HCT116 (cell line): ENCODE results near the gene HBP1. TPM values are rescaled to one million over a fixed set of nuclear protein-coding genes. Genes with fewer than 3 reads are reported as not detected.

Experiments
- ATAC-seq: fragments of 200-7000 bp; cut with Tn5 transposase; 2 replicates; pipeline ENCODE4 v1.9.1; 2020; ENCODE audit warnings: mild to moderate bottlenecking, moderate library complexity
- BruUV-seq: library from RNA; stranded (reverse); fragments of 400-500 nt; replicated peaks from 2 replicates; lab custom pipeline; 2021; lab: Mats Ljungman, UMichigan
- CTCF ChIA-PET: fragments of 300-600 bp; sonication (Branson Sonifier 250); formaldehyde crosslinking; loops from one replicate; lab custom pipeline; 2021; ENCODE audit warnings: antibody characterized with exemption; lab: Charles Lee
- POLR2A ChIA-PET: fragments of 300-600, 350-600 bp; sonication (Branson Sonifier 250); formaldehyde crosslinking; loops from one replicate; lab custom pipeline; 2021; ENCODE audit warnings: antibody characterized with exemption; lab: Charles Lee
- RAD21 ChIA-PET, 2 experiments: fragments of 300-600 bp; sonication (Branson Sonifier 250); formaldehyde crosslinking; loops; one replicate each; lab custom pipeline; 2023; ENCODE audit warnings: low total read pairs in 2 of 2; ENCODE audit not compliant: uncharacterized antibody in 2 of 2, unreplicated experiment in 2 of 2, low non-redundant PET in 1 of 2; lab: Charles Lee
- DNase-seq: peaks from one replicate; pipeline ENCODE4 v3.0.0-alpha.2; 2010; ENCODE audit warnings: low read depth, low spot score
- H2AFZ ChIP-seq: fragments of 200-600 bp; shearing (Covaris generic), sonication (generic); 2 replicates; pipeline ENCODE4 v1.6.1; 2017; ENCODE audit warnings: low read depth, mixed run types, mixed read lengths, antibody characterized with exemption, low read length; ENCODE audit not compliant: poor library complexity, severe bottlenecking
- H3K27ac ChIP-seq: 2 replicates; pipeline ENCODE4 v1.5.1; 2012; ENCODE audit warnings: low read depth, low read length
- H3K27me3 ChIP-seq: fragments of 200-600 bp; sonication (generic); 2 replicates; pipeline ENCODE4 v1.6.1; 2016; ENCODE audit warnings: mixed run types, low read length, mixed read lengths; ENCODE audit not compliant: insufficient read depth
- H3K36me3 ChIP-seq, 2 experiments: fragments of 200-500 bp in 1 of 2; fragments of 200-600 bp in 1 of 2; sonication (Bioruptor generic) in 1 of 2; sonication (generic) in 1 of 2; 2 replicates each; pipeline versions ENCODE4 v1.5.1 to v1.6.1; 2014 to 2016; ENCODE audit warnings: low read length in 2 of 2, inconsistent platforms in 1 of 2, mixed read lengths in 1 of 2, mixed run types in 1 of 2; ENCODE audit not compliant: insufficient read depth in 2 of 2, control insufficient read depth in 1 of 2
- H3K4me1 ChIP-seq, 2 experiments: fragments of 200-600 bp in 1 of 2; sonication (generic) in 1 of 2; 2 replicates each; pipeline versions ENCODE4 v1.5.1 to v1.6.1; 2012 to 2017; ENCODE audit warnings: low read length in 2 of 2, inconsistent platforms in 1 of 2, mild to moderate bottlenecking in 1 of 2, mixed read lengths in 1 of 2, mixed run types in 1 of 2, moderate library complexity in 1 of 2; ENCODE audit not compliant: insufficient read depth in 2 of 2, control insufficient read depth in 1 of 2
- H3K4me2 ChIP-seq: fragments of 200-600 bp; sonication (generic); 2 replicates; pipeline ENCODE4 v1.6.1; 2017; ENCODE audit warnings: mixed run types, low read length, mixed read lengths
- H3K4me3 ChIP-seq, 2 experiments: fragments of 200-600 bp in 1 of 2; sonication (generic) in 1 of 2; replicated peaks in 1 of 2; 2 replicates each; pipeline ENCODE4 v1.5.1; 2011 to 2016; ENCODE audit warnings: low read length in 2 of 2, control low read depth in 1 of 2, low read depth in 1 of 2, mild to moderate bottlenecking in 1 of 2, mixed read lengths in 1 of 2, mixed run types in 1 of 2
- H3K79me2 ChIP-seq: fragments of 200-600 bp; sonication (generic); 2 replicates; pipeline ENCODE4 v1.6.1; 2017; ENCODE audit warnings: mild to moderate bottlenecking, mixed run types, low read length, moderate library complexity, mixed read lengths; ENCODE audit not compliant: insufficient read depth
- H3K9ac ChIP-seq: fragments of 200-600 bp; sonication (generic); 2 replicates; pipeline ENCODE4 v1.6.1; 2016; ENCODE audit warnings: low read length, mixed read lengths
- H3K9me2 ChIP-seq: fragments of 200-600 bp; sonication (generic), shearing (Covaris generic); 2 replicates; pipeline ENCODE4 v1.6.1; 2017; ENCODE audit warnings: mixed run types, mild to moderate bottlenecking, moderate library complexity; ENCODE audit not compliant: insufficient read depth
- H3K9me3 ChIP-seq, 2 experiments: fragments of 200-500 bp in 1 of 2; fragments of 200-600 bp in 1 of 2; sonication (Bioruptor generic) in 1 of 2; sonication (generic) in 1 of 2; 2 replicates each; pipeline ENCODE4 v1.6.1; 2014 to 2017; ENCODE audit warnings: low read length in 2 of 2, mixed read lengths in 2 of 2, inconsistent platforms in 1 of 2, low read depth in 1 of 2, mild to moderate bottlenecking in 1 of 2, mixed run types in 1 of 2, moderate library complexity in 1 of 2; ENCODE audit not compliant: control insufficient read depth in 1 of 2, insufficient read depth in 1 of 2
- H4K20me1 ChIP-seq: fragments of 200-600 bp; sonication (generic), shearing (Covaris generic); 2 replicates; pipeline ENCODE4 v1.6.1; 2017; ENCODE audit warnings: mixed run types, mild to moderate bottlenecking, moderate library complexity; ENCODE audit not compliant: insufficient read depth
- CEBPB ChIP-seq: IDR thresholded peaks from 2 replicates; pipeline ENCODE4 v1.6.1; 2012; ENCODE audit warnings: low read depth
- CTCF ChIP-seq, 3 experiments: fragments of 200-600 bp in 1 of 3; sonication (generic) in 1 of 3; IDR thresholded peaks in 2 of 3; conservative IDR thresholded peaks in 1 of 3; 2 replicates each; pipeline ENCODE4 v1.5.1; 2012 to 2017; ENCODE audit warnings: low read depth in 2 of 3, low read length in 2 of 3, antibody characterized with exemption in 1 of 3, borderline replicate concordance in 1 of 3, control low read depth in 1 of 3, mild to moderate bottlenecking in 1 of 3, mixed read lengths in 1 of 3, mixed run types in 1 of 3, moderate library complexity in 1 of 3; ENCODE audit not compliant: insufficient read depth in 1 of 3
- JUND ChIP-seq: IDR thresholded peaks from 2 replicates; pipeline ENCODE4 v1.6.1; 2012
- TCF7L2 ChIP-seq: IDR thresholded peaks from 2 replicates; pipeline ENCODE4 v1.7.0; 2011; ENCODE audit warnings: borderline replicate concordance, inconsistent platforms; ENCODE audit not compliant: insufficient read depth, insufficient read length; ENCODE audit errors: extremely low read depth
- ZFX ChIP-seq: fragments of 450-650 bp; IDR thresholded peaks from 2 replicates; pipeline ENCODE4 v1.6.1; 2017
- intact Hi-C: fragments of 100-400 bp; cut with micrococcal nuclease; formaldehyde crosslinking; loops from 2 replicates; pipeline ENCODE4 v1.10.0; 2022
- total RNA-seq: library from RNA; stranded (reverse); gene quantifications from one replicate; pipeline ENCODE4 v1.2.1, GENCODE V29; 2021; ENCODE audit not compliant: unreplicated experiment
- TF ChIP-seq, protein P1 (sequence below): IDR thresholded peaks from 2 replicates; pipeline ENCODE4 v1.6.1; 2012; ENCODE audit warnings: low read depth

Gene HBP1
- total RNA-seq, 1 experiment from 2014 or later = 24.3 TPM

- RAD21 ChIA-PET = no interaction called here
- no peak overlapping the region for H3K4me3 ChIP-seq
- no peak overlapping the region for H2AFZ ChIP-seq
- H3K27me3 ChIP-seq = no peaks in the 10 kb centered on the region
- no peaks in the 10 kb centered on the region for H3K9me2 ChIP-seq
- no peaks in the 10 kb centered on the region for H3K79me2 ChIP-seq
- intact Hi-C loops = no loop called here
- no peaks in the 10 kb centered on the region for H3K36me3 ChIP-seq
- CTCF ChIA-PET = interaction anchor here (0.5 to 1.8 kb wide), 2 partner anchors 11 to 17 kb away, joined by 3 to 5 read pairs; no protein-coding TSS in a partner anchor
- no peak overlapping the region for H3K9ac ChIP-seq
- TF ChIP-seq, protein P1, sequence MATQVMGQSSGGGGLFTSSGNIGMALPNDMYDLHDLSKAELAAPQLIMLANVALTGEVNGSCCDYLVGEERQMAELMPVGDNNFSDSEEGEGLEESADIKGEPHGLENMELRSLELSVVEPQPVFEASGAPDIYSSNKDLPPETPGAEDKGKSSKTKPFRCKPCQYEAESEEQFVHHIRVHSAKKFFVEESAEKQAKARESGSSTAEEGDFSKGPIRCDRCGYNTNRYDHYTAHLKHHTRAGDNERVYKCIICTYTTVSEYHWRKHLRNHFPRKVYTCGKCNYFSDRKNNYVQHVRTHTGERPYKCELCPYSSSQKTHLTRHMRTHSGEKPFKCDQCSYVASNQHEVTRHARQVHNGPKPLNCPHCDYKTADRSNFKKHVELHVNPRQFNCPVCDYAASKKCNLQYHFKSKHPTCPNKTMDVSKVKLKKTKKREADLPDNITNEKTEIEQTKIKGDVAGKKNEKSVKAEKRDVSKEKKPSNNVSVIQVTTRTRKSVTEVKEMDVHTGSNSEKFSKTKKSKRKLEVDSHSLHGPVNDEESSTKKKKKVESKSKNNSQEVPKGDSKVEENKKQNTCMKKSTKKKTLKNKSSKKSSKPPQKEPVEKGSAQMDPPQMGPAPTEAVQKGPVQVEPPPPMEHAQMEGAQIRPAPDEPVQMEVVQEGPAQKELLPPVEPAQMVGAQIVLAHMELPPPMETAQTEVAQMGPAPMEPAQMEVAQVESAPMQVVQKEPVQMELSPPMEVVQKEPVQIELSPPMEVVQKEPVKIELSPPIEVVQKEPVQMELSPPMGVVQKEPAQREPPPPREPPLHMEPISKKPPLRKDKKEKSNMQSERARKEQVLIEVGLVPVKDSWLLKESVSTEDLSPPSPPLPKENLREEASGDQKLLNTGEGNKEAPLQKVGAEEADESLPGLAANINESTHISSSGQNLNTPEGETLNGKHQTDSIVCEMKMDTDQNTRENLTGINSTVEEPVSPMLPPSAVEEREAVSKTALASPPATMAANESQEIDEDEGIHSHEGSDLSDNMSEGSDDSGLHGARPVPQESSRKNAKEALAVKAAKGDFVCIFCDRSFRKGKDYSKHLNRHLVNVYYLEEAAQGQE = no peak
- TF ChIP-seq JUND = no peak
- TF ChIP-seq, all 23 proteins: peak for 0
- Histone ChIP-seq H3K9me3 (no peaks in the 10 kb centered on the region), H3K4me1 (no peaks in the 10 kb centered on the region), H3K4me2 (no peak overlapping the region), H4K20me1 (no peaks in the 10 kb centered on the region), H3K27ac (no peak overlapping the region)
- POLR2A ChIA-PET = no interaction called here
- ATAC-seq (no peak), DNase-seq (no peak)
- BruUV-seq = no TSS peak
Measured at GRCh38 chr7:107161415-107161814, 7.4 kb upstream of the HBP1 start.

- Histone ChIP-seq H2AFZ (no peak overlapping the region), H3K4me2 (no peak overlapping the region), H4K20me1 (no peaks in the 10 kb centered on the region), H3K36me3 (no peaks in the 10 kb centered on the region), H3K27ac (no peak overlapping the region), H3K9me3 (no peaks in the 10 kb centered on the region), H3K79me2 (no peaks in the 10 kb centered on the region), H3K9ac (no peak overlapping the region), H3K27me3 (no peaks in the 10 kb centered on the region), H3K9me2 (no peaks in the 10 kb centered on the region), H3K4me1 (peaks cover 0 to 5% of the 10 kb centered on the region in 2 experiments; a peak in 3 of 4 replicates), H3K4me3 (no peak overlapping the region)
- CTCF ChIA-PET = interaction anchor here (0.6 to 1.8 kb wide), 2 partner anchors 12 to 712 kb away, joined by 3 to 5 read pairs; no protein-coding TSS in a partner anchor
- ATAC-seq = no peak
- TF ChIP-seq ZFX (no peak), CEBPB (no peak), CTCF (IDR thresholded peaks at IDR 0.05 in 2 of 3, conservative IDR thresholded peaks at IDR 0.05 in 1 of 3; ENCODE audit: borderline replicate concordance in 1 of 3, insufficient read depth in 1 of 3, low read depth in 2 of 3, low read length in 2 of 3) (no peak), TCF7L2 (no peak)
- intact Hi-C loops = no loop called here
- RAD21 ChIA-PET = interaction anchor here in 1 of 2 experiments (0.7 kb wide), 1 partner anchor 454 kb away, joined by 3 read pairs; no protein-coding TSS in a partner anchor
- BruUV-seq = no TSS peak
- POLR2A ChIA-PET = no interaction called here
- no peak for DNase-seq
Measured at GRCh38 chr7:107162475-107162874, 6.3 kb upstream of the HBP1 start.
